Tibial nerve (tissue), 4 donors: ENCODE measurements around the gene SEC23A.
"Not testable (repeated sequence)": the region's sequence is repeated elsewhere in the genome, so short reads cannot be mapped to it uniquely, and the experiment has no call there.

Experiments
- EP300 ChIP-seq, 2 donors: sonication (generic); formaldehyde crosslinking; IDR thresholded peaks; one replicate each; pipeline ENCODE4 v1.6.1; 2017; ENCODE audit warnings: antibody characterized with exemption in 2 of 2, mild to moderate bottlenecking in 1 of 2
- POLR2A ChIP-seq, 2 donors: fragments of 450-650 bp; IDR thresholded peaks; one replicate each; pipeline ENCODE4 v1.6.1; 2017; ENCODE audit warnings: antibody characterized with exemption in 2 of 2, mild to moderate bottlenecking in 2 of 2, moderate library complexity in 2 of 2
- TF ChIP-seq, protein P1 (sequence below), 5 experiments: fragments of 200-600 bp in 3 of 5; fragments of 450-650 bp in 2 of 5; sonication (generic) in 3 of 5; IDR thresholded peaks; one replicate each; pipeline ENCODE4 v1.5.1; 2016 to 2019; ENCODE audit warnings: antibody characterized with exemption in 5 of 5, mild to moderate bottlenecking in 3 of 5, moderate library complexity in 2 of 5

DNA sequence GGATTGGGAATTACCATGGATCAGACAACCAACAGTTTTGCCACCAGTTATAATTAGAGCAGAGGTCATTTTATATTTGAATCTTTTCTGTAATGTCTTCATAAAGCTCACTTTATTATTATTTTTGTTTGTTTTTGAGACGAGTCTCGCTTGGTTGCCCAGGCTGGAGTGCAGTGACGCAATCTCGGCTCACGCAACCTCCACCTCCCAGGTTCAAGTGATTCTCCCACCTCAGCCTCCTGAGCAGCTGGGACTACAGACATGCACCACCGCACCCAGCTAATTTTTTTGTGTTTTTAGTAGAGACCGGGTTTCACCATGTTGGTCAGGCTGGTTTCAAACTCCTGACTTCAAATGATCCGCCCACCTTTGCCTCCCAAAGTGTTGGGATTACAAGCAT is 34.8 kb upstream of the SEC23A start:
- TF ChIP-seq, protein P1, sequence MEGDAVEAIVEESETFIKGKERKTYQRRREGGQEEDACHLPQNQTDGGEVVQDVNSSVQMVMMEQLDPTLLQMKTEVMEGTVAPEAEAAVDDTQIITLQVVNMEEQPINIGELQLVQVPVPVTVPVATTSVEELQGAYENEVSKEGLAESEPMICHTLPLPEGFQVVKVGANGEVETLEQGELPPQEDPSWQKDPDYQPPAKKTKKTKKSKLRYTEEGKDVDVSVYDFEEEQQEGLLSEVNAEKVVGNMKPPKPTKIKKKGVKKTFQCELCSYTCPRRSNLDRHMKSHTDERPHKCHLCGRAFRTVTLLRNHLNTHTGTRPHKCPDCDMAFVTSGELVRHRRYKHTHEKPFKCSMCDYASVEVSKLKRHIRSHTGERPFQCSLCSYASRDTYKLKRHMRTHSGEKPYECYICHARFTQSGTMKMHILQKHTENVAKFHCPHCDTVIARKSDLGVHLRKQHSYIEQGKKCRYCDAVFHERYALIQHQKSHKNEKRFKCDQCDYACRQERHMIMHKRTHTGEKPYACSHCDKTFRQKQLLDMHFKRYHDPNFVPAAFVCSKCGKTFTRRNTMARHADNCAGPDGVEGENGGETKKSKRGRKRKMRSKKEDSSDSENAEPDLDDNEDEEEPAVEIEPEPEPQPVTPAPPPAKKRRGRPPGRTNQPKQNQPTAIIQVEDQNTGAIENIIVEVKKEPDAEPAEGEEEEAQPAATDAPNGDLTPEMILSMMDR (IDR thresholded peaks at IDR 0.05): not testable (repeated sequence)
- TF ChIP-seq POLR2A, EP300 (IDR thresholded peaks at IDR 0.05): not testable (repeated sequence)
